CD14-positive monocyte (primary cell): Measurements from ENCODE around the gene CALD1. TPM values are rescaled to one million over a fixed set of nuclear protein-coding genes. Genes with fewer than 3 reads are reported as not detected.

Source experiments
- DNase-seq, 3 donors: peaks; one replicate each; pipeline ENCODE4 v3.0.0-alpha.2; 2011 to 2022
- H2AFZ ChIP-seq: 2 replicates; pipeline ENCODE4 v1.6.0; 2012; ENCODE audit warnings: mild to moderate bottlenecking, low read depth, low read length, inconsistent platforms; ENCODE audit not compliant: insufficient read depth, poor library complexity, severe bottlenecking
- H3K27ac ChIP-seq, 2 donors: 1 replicate in 1 of 2; 2 replicates in 1 of 2; pipeline ENCODE4 v1.5.1; 2012 to 2013; ENCODE audit warnings: low read length in 2 of 2, control low read depth in 1 of 2, inconsistent platforms in 1 of 2, low read depth in 1 of 2, mild to moderate bottlenecking in 1 of 2
- H3K27me3 ChIP-seq, 2 donors: one replicate each; pipeline versions ENCODE4 v1.6.0 to v1.6.1; 2011 to 2013; ENCODE audit warnings: low read length in 2 of 2; ENCODE audit not compliant: control insufficient read depth in 2 of 2, insufficient read depth in 2 of 2
- H3K36me3 ChIP-seq, 2 donors: replicated peaks in 1 of 2; 1 replicate in 1 of 2; 2 replicates in 1 of 2; pipeline versions ENCODE4 v1.5.1 to v1.6.1; 2012 to 2013; ENCODE audit warnings: low read length in 2 of 2, control low read depth in 1 of 2, inconsistent platforms in 1 of 2, mild to moderate bottlenecking in 1 of 2; ENCODE audit not compliant: insufficient read depth in 2 of 2, control insufficient read depth in 1 of 2
- H3K4me1 ChIP-seq, 2 donors: 1 replicate in 1 of 2; 2 replicates in 1 of 2; pipeline versions ENCODE4 v1.5.1 to v1.6.1; 2012 to 2013; ENCODE audit warnings: low read length in 2 of 2, control low read depth in 1 of 2, inconsistent platforms in 1 of 2, mild to moderate bottlenecking in 1 of 2, moderate library complexity in 1 of 2; ENCODE audit not compliant: insufficient read depth in 2 of 2, control insufficient read depth in 1 of 2
- H3K4me2 ChIP-seq: replicated peaks from 2 replicates; pipeline ENCODE3; 2012; ENCODE audit warnings: low read length, moderate library complexity, mild to moderate bottlenecking; ENCODE audit not compliant: poor library complexity, severe bottlenecking; ENCODE audit errors: extremely low read depth
- H3K4me3 ChIP-seq, 3 experiments: fragments of 200-600 bp in 1 of 3; sonication (generic) in 1 of 3; replicated peaks in 1 of 3; 1 replicate in 2 of 3; 2 replicates in 1 of 3; pipeline ENCODE4 v1.5.1; 2011 to 2013; ENCODE audit warnings: low read length in 3 of 3, mild to moderate bottlenecking in 3 of 3, control low read depth in 2 of 3, low read depth in 2 of 3, inconsistent platforms in 1 of 3, moderate library complexity in 1 of 3
- H3K79me2 ChIP-seq: 2 replicates; pipeline ENCODE4 v1.6.0; 2012; ENCODE audit warnings: mild to moderate bottlenecking, control low read depth, inconsistent platforms, low read length, moderate library complexity; ENCODE audit not compliant: insufficient read depth
- H3K9ac ChIP-seq: 2 replicates; pipeline ENCODE4 v1.6.0; 2017; ENCODE audit warnings: low read length, mild to moderate bottlenecking; ENCODE audit not compliant: insufficient read depth, poor library complexity, severe bottlenecking
- H3K9me3 ChIP-seq, 2 donors: replicated peaks in 1 of 2; 1 replicate in 1 of 2; 2 replicates in 1 of 2; pipeline versions ENCODE4 v1.5.1 to v1.6.1; 2012 to 2013; ENCODE audit warnings: low read length in 2 of 2, control low read depth in 1 of 2; ENCODE audit not compliant: control insufficient read depth in 1 of 2, insufficient read depth in 1 of 2
- H4K20me1 ChIP-seq: 2 replicates; pipeline ENCODE4 v1.6.0; 2012; ENCODE audit warnings: mild to moderate bottlenecking, low read length, control low read depth, moderate library complexity; ENCODE audit not compliant: insufficient read depth
- H3K27ac Mint-ChIP-seq, 7 donors: one replicate each; pipeline ENCODE4 v1.8.0; 2020; ENCODE audit warnings: mild to moderate bottlenecking in 7 of 7, mixed read lengths in 7 of 7, moderate library complexity in 6 of 7, inconsistent platforms in 2 of 7
- H3K27me3 Mint-ChIP-seq, 3 donors: one replicate each; pipeline ENCODE4 v1.8.0; 2021 to 2022; ENCODE audit warnings: low read depth in 3 of 3, mild to moderate bottlenecking in 3 of 3, mixed read lengths in 3 of 3, moderate library complexity in 3 of 3, inconsistent platforms in 1 of 3
- H3K36me3 Mint-ChIP-seq, 2 donors: one replicate each; pipeline ENCODE4 v1.8.0; 2020; ENCODE audit warnings: mixed read lengths in 2 of 2, inconsistent platforms in 1 of 2, mild to moderate bottlenecking in 1 of 2
- H3K4me1 Mint-ChIP-seq: one replicate; pipeline ENCODE4 v1.8.0; 2020; ENCODE audit warnings: mild to moderate bottlenecking, mixed read lengths
- H3K4me3 Mint-ChIP-seq, 2 donors: one replicate each; pipeline ENCODE4 v1.8.0; 2020; ENCODE audit warnings: mild to moderate bottlenecking in 2 of 2, mixed read lengths in 2 of 2, moderate library complexity in 1 of 2
- H3K9me3 Mint-ChIP-seq, 7 donors: one replicate each; pipeline ENCODE4 v1.8.0; 2020 to 2022; ENCODE audit warnings: mixed read lengths in 7 of 7, mild to moderate bottlenecking in 6 of 7, moderate library complexity in 6 of 7, inconsistent platforms in 2 of 7
- CTCF ChIP-seq: fragments of 200-600 bp; IDR thresholded peaks from one replicate; pipeline ENCODE4 v1.8.0; 2022; ENCODE audit warnings: antibody characterized with exemption, mild to moderate bottlenecking
- WGBS: methylation state at CpG from one replicate; pipeline ENCODE4 v1.1.5; 2013; ENCODE audit warnings: missing lambda C conversion rate; ENCODE audit not compliant: insufficient coverage; 5-methylcytosine and 5-hydroxymethylcytosine counted together
- intact Hi-C, 2 donors: fragments of 100-400 bp; cut with micrococcal nuclease; formaldehyde crosslinking; loops; one replicate each; pipeline versions ENCODE4 v1.15.0 to v1.15.1; 2023
- polyA minus RNA-seq: library from RNA; depleted of rRNA, polyadenylated mRNA; stranded (reverse); fragments of >200 nt; gene quantifications from 2 replicates; pipeline ENCODE4 v1.2.3, GENCODE V29; 2012
- polyA plus RNA-seq, 3 donors: library from polyadenylated mRNA; depleted of rRNA in 1 of 3; unstranded in 2 of 3; stranded (reverse) in 1 of 3; fragments of 300-500 nt in 2 of 3; fragments of >200 nt in 1 of 3; fragmentation: Illumina TruSeq in 2 of 3; gene quantifications; 1 replicate in 2 of 3; 2 replicates in 1 of 3; pipeline ENCODE4 v1.2.3, GENCODE V29; 2012 to 2021
- total RNA-seq, 12 experiments: library from RNA in 1 of 12; stranded (reverse) in 1 of 12; fragments of 120-200 nt in 1 of 12; gene quantifications; one replicate each; pipeline ENCODE4 v1.2.4 and lab custom pipeline; 2013 to 2026; ENCODE audit warnings: mixed read lengths in 6 of 12, inconsistent platforms in 1 of 12

CALD1 gene
- 0.46 TPM for total RNA-seq (2013)
- polyA plus RNA-seq (under 1 TPM in 1 of 3 donors, not detected in 2; 0.18 TPM), polyA minus RNA-seq (not detected in 2 replicates), total RNA-seq (lab: John Stamatoyannopoulos, UW) (0.06 to 5.0 (median 0.12) reads per million in 11 experiments)

- Mint-ChIP-seq H3K36me3 (no peaks in the 10 kb centered on the region), H3K27ac (no peak within 1 kb of the TSS), H3K4me3 (no peak within 1 kb of the TSS), H3K27me3 (peaks cover 2 to 15% (median 9%) of the 10 kb centered on the region in 3 donors), H3K9me3 (no peaks in the 10 kb centered on the region), H3K4me1 (no peaks in the 10 kb centered on the region)
- Histone ChIP-seq H4K20me1 (no peaks in the 10 kb centered on the region), H3K27me3 (peaks cover 4 to 10% of the 10 kb centered on the region in 2 donors), H3K4me3 (no peak within 1 kb of the TSS), H3K4me1 (no peaks in the 10 kb centered on the region), H3K79me2 (no peaks in the 10 kb centered on the region), H3K4me2 (no peak within 1 kb of the TSS), H3K27ac (no peak within 1 kb of the TSS), H2AFZ (no peak within 1 kb of the TSS), H3K36me3 (no peaks in the 10 kb centered on the region), H3K9me3 (no peaks in the 10 kb centered on the region), H3K9ac (no peak within 1 kb of the TSS)
- no peak for DNase-seq
- 67% methylated on average over 11 of the region's 15 CpGs for WGBS
- intact Hi-C loops: no loop called here
- TF ChIP-seq CTCF: no peak
Observed at GRCh38 chr7:134778941-134779740, at the start of gene CALD1. Gene CALD1 (plus strand): TSS chr7:134779634. CDS start chr7:134867734, 88,100 bp downstream.

DNA sequence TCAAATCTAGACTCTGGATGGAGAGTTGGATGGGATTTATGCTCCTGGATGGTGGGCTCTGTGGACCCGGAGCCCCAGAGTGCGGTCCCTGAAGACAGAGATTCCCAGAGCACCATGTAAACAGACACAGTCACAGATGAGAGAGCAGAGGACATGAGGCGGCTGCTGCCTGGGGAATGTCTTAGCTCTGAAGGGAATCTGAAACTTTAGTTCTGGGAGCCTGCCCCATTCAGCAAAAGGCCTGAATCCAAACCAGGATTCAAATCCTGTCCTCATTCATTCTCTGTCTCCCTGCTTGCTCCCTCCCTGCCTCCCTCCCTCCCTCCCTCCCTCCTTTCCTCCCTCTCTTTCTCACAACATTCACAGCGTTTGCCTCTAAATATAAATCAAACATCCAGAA is 49.5 kb upstream of the CALD1 start:
- no peak for DNase-seq
- Histone ChIP-seq H3K79me2 (no peaks in the 10 kb centered on the region), H3K36me3 (no peaks in the 10 kb centered on the region), H3K4me3 (no peak overlapping the region), H3K4me1 (no peaks in the 10 kb centered on the region), H3K4me2 (no peak overlapping the region), H3K27me3 (no peaks in the 10 kb centered on the region), H3K9ac (no peak overlapping the region), H2AFZ (no peak overlapping the region), H3K27ac (no peak overlapping the region), H4K20me1 (no peaks in the 10 kb centered on the region), H3K9me3 (no peaks in the 10 kb centered on the region)
- Mint-ChIP-seq H3K36me3 (no peaks in the 10 kb centered on the region), H3K27me3 (peaks cover 0 to 4% (median 2%) of the 10 kb centered on the region in 3 donors), H3K27ac (no peak overlapping the region), H3K9me3 (peaks cover 0 to 4% (median 0%) of the 10 kb centered on the region in 7 donors), H3K4me3 (no peak overlapping the region), H3K4me1 (no peaks in the 10 kb centered on the region)
- TF ChIP-seq CTCF: no peak
- intact Hi-C loops: no loop called here
- 100% methylated on average over 1 of the region's 4 CpGs for WGBS
